CD4-positive, CD25-positive, alpha-beta regulatory T cell (primary cell): ENCODE data around the gene LRWD1. TPM values are rescaled to one million over a fixed set of nuclear protein-coding genes. Genes with fewer than 3 reads are reported as not detected.
"Not testable (repeated sequence)": the region's sequence is repeated elsewhere in the genome, so short reads cannot be mapped to it uniquely, and the experiment has no call there.

Experiments used
- ATAC-seq, 2 donors: fragments of 150-1000 bp; cut with Tn5 transposase; one replicate each; pipeline ENCODE4 v1.10.0; 2021; ENCODE audit warnings: low read depth in 2 of 2, moderate number of reproducible peaks in 2 of 2, moderate library complexity in 1 of 2
- DNase-seq, 3 donors: peaks; one replicate each; pipeline versions ENCODE4 v3.0.0 to v3.0.0-alpha.2; 2012 to 2022; ENCODE audit warnings: mixed read lengths in 1 of 3
- H3K27ac ChIP-seq: one replicate; pipeline ENCODE4 v1.7.0; 2013; ENCODE audit warnings: mild to moderate bottlenecking, low read length; ENCODE audit not compliant: insufficient read depth, poor library complexity, severe bottlenecking
- H3K27me3 ChIP-seq: one replicate; pipeline ENCODE4 v1.7.0; 2013; ENCODE audit warnings: low read length; ENCODE audit not compliant: control insufficient read depth, insufficient read depth
- H3K36me3 ChIP-seq: one replicate; pipeline ENCODE4 v1.7.0; 2013; ENCODE audit warnings: mild to moderate bottlenecking, low read length, moderate library complexity; ENCODE audit not compliant: control insufficient read depth, insufficient read depth
- H3K4me1 ChIP-seq: 2 replicates; pipeline ENCODE4 v1.7.0; 2013; ENCODE audit warnings: mild to moderate bottlenecking, low read length; ENCODE audit not compliant: insufficient read depth, control insufficient read depth, poor library complexity, severe bottlenecking
- H3K4me3 ChIP-seq: one replicate; pipeline ENCODE4 v1.7.0; 2013; ENCODE audit warnings: low read depth, mild to moderate bottlenecking, low read length, moderate library complexity
- H3K9me3 ChIP-seq, 2 experiments: 1 replicate in 1 of 2; 2 replicates in 1 of 2; pipeline ENCODE4 v1.7.0; 2013; ENCODE audit warnings: low read length in 2 of 2, mild to moderate bottlenecking in 1 of 2, moderate library complexity in 1 of 2; ENCODE audit not compliant: control insufficient read depth in 2 of 2
- H3K27ac Mint-ChIP-seq, 3 donors: one replicate each; pipeline ENCODE4 v1.8.0; 2020 to 2022; ENCODE audit warnings: mild to moderate bottlenecking in 3 of 3, mixed read lengths in 3 of 3, moderate library complexity in 2 of 3
- H3K27me3 Mint-ChIP-seq: one replicate; pipeline ENCODE4 v1.8.0; 2022; ENCODE audit warnings: mild to moderate bottlenecking, mixed read lengths
- H3K36me3 Mint-ChIP-seq: one replicate; pipeline ENCODE4 v1.8.0; 2020; ENCODE audit warnings: mixed read lengths
- H3K4me1 Mint-ChIP-seq, 4 donors: one replicate each; pipeline ENCODE4 v1.8.0; 2020 to 2022; ENCODE audit warnings: mixed read lengths in 4 of 4, mild to moderate bottlenecking in 1 of 4
- H3K4me3 Mint-ChIP-seq, 4 donors: one replicate each; pipeline ENCODE4 v1.8.0; 2020 to 2022; ENCODE audit warnings: mild to moderate bottlenecking in 4 of 4, mixed read lengths in 4 of 4, moderate library complexity in 3 of 4
- H3K9me3 Mint-ChIP-seq, 7 donors: one replicate each; pipeline ENCODE4 v1.8.0; 2020 to 2022; ENCODE audit warnings: mixed read lengths in 7 of 7, mild to moderate bottlenecking in 3 of 7, moderate library complexity in 2 of 7
- polyA plus RNA-seq, 4 donors: library from polyadenylated mRNA; unstranded; fragments of 300-500 nt; fragmentation: Illumina TruSeq; gene quantifications; one replicate each; pipeline ENCODE4 v1.2.3, GENCODE V29; 2021
- total RNA-seq: library from RNA; stranded (reverse); gene quantifications from one replicate; pipeline ENCODE4 v1.2.3, GENCODE V29; 2022

LRWD1 gene
- total and polyA plus RNA-seq, 5 donors from 2014 or later = 12.4 to 15.3 (median 13.5) TPM

DNA sequence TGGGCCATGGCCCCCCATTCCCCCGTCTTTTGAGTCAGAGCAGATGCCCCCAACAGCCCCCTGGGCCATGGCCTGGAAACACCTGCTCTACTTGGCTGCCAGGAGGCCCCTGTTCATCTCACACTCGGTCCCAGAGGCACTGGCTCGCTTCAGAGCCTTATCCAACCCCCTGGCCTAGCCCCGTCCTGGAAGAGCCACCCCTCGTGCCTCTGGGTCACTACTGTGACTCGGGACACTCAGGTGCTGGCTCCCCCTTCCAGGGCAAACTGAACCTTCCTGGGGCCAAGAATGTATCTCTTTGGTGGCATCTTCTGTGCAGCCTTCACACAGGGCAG lies 7.0 kb downstream of the LRWD1 start:
- H3K9me3 Mint-ChIP-seq = no peaks in the 10 kb centered on the region
- no peak overlapping the region for H3K4me3 Mint-ChIP-seq
- DNase-seq = no peak
- H3K4me3 ChIP-seq = no peak overlapping the region
- no peaks in the 10 kb centered on the region for H3K36me3 Mint-ChIP-seq
- ATAC-seq = no peak
- H3K4me1 ChIP-seq = no peaks in the 10 kb centered on the region
- H3K36me3 ChIP-seq = peaks cover 17% of the 10 kb centered on the region
- no peak overlapping the region for H3K27ac ChIP-seq
- peaks cover 0 to 6% (median 3%) of the 10 kb centered on the region in 4 donors for H3K4me1 Mint-ChIP-seq
- no peaks in the 10 kb centered on the region for H3K27me3 Mint-ChIP-seq
- no peaks in the 10 kb centered on the region for H3K27me3 ChIP-seq
- peak overlapping the region in 1 of 3 donors; percentile 74 for H3K27ac Mint-ChIP-seq
- no peaks in the 10 kb centered on the region for H3K9me3 ChIP-seq

DNA sequence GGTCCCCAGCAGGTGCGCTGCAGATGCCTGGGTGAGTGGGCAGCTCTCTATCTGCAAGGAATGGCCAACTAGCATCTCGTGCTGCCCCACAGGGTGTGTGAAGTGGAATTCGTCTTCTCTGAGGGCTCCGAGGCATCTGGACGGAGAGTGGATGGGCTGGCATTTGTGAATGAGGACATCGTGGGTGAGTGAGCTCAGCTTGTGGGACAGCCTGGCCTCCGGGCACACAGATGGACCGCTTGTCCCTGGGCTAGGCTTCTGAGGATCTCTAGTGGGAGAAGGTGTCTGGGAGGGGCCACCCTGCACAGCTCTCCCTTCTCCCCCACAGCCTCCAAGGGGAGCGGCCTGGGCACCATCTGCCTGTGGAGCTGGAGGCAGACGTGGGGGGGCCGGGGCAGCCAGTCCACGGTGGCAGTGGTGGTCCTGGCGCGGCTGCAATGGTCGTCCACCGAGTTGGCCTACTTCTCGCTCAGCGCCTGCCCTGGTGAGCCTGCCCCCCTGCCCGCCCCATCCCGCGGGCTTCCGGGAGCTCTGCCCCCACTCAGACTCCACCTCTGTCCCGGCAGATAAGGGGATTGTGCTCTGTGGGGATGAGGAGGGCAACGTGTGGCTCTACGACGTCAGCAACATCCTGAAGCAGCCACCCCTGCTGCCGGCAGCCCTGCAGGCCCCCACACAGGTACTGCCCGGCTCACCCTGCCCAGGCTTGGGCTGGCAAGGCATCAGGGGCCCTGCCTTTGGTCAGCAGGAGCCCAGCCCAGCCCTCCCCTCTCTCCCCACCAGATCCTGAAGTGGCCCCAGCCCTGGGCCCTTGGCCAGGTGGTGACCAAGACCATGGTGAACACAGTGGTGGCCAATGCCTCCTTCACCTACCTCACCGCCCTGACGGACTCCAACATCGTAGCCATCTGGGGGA lies 7.6 kb downstream of the LRWD1 start:
- H3K9me3 ChIP-seq = no peaks in the 10 kb centered on the region
- H3K4me3 ChIP-seq = no peak overlapping the region
- no peak overlapping the region for H3K27ac ChIP-seq
- H3K4me1 Mint-ChIP-seq = peaks cover 0 to 3% (median under 1%) of the 10 kb centered on the region in 4 donors
- H3K27ac Mint-ChIP-seq = no peak overlapping the region
- H3K4me1 ChIP-seq = no peaks in the 10 kb centered on the region
- no peaks in the 10 kb centered on the region for H3K36me3 Mint-ChIP-seq
- peak overlapping the region in 1 of 4 donors; percentile 71 for H3K4me3 Mint-ChIP-seq
- no peaks in the 10 kb centered on the region for H3K27me3 ChIP-seq
- no peak for DNase-seq
- peaks cover 17% of the 10 kb centered on the region for H3K36me3 ChIP-seq
- H3K9me3 Mint-ChIP-seq = no peaks in the 10 kb centered on the region
- no peaks in the 10 kb centered on the region for H3K27me3 Mint-ChIP-seq
- ATAC-seq = no peak

GRCh38 chr7:102473271-102473991 lies 8.6 kb downstream of the LRWD1 start:
- H3K27ac Mint-ChIP-seq = no peak overlapping the region
- no peak for ATAC-seq
- DNase-seq = no peak

DNA sequence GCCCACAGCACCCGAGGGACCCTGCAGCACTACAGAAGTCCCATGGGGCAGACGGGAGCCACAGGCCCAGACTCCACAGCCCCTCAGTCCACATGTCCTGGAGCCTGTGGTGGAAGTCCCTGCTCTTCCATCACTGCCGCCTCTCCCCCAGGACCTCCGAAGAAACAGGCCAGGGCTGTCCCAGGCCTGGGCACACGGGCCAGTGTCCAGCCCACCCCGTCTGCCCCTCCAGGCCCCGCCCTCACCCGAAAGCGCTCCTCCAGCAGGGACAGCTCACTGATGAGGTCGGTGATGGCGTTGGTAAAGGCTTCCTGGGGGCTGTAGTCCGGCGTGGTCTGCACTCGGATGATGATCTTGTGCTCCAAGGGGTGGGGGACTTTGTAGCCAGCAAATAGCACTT lies 9.3 kb downstream of the LRWD1 start:
- not testable (repeated sequence) for H3K9me3 Mint-ChIP-seq, H3K27ac Mint-ChIP-seq, ATAC-seq, DNase-seq, H3K27me3 Mint-ChIP-seq, H3K4me1 ChIP-seq, H3K9me3 ChIP-seq, H3K4me3 ChIP-seq, H3K4me1 Mint-ChIP-seq, H3K27me3 ChIP-seq, H3K4me3 Mint-ChIP-seq, H3K36me3 Mint-ChIP-seq, H3K27ac ChIP-seq
- H3K36me3 ChIP-seq = peaks cover 17% of the 10 kb centered on the region

More at GRCh38 chr7:102473271-102473991, 8.6 kb downstream of the LRWD1 start:
- Histone ChIP-seq H3K36me3 (peaks cover 17% of the 10 kb centered on the region), H3K9me3 (no peaks in the 10 kb centered on the region), H3K4me1 (no peaks in the 10 kb centered on the region), H3K27ac (no peak overlapping the region), H3K27me3 (no peaks in the 10 kb centered on the region), H3K4me3 (no peak overlapping the region)
- Mint-ChIP-seq H3K4me3 (peak overlapping the region in 2 of 4 donors; percentile 71 to 78), H3K9me3 (no peaks in the 10 kb centered on the region), H3K36me3 (no peaks in the 10 kb centered on the region), H3K4me1 (peaks cover 0 to 3% (median under 1%) of the 10 kb centered on the region in 4 donors), H3K27me3 (no peaks in the 10 kb centered on the region)

- not testable (repeated sequence) for H3K27ac Mint-ChIP-seq, H3K4me3 ChIP-seq, H3K27me3 Mint-ChIP-seq, H3K9me3 Mint-ChIP-seq, H3K36me3 Mint-ChIP-seq, H3K27me3 ChIP-seq, H3K27ac ChIP-seq, H3K4me3 Mint-ChIP-seq, H3K4me1 ChIP-seq, H3K4me1 Mint-ChIP-seq, DNase-seq, H3K9me3 ChIP-seq, ATAC-seq
- H3K36me3 ChIP-seq = peaks cover 17% of the 10 kb centered on the region
Observed at GRCh38 chr7:102474736-102475435, 10.1 kb downstream of the LRWD1 start.

DNA sequence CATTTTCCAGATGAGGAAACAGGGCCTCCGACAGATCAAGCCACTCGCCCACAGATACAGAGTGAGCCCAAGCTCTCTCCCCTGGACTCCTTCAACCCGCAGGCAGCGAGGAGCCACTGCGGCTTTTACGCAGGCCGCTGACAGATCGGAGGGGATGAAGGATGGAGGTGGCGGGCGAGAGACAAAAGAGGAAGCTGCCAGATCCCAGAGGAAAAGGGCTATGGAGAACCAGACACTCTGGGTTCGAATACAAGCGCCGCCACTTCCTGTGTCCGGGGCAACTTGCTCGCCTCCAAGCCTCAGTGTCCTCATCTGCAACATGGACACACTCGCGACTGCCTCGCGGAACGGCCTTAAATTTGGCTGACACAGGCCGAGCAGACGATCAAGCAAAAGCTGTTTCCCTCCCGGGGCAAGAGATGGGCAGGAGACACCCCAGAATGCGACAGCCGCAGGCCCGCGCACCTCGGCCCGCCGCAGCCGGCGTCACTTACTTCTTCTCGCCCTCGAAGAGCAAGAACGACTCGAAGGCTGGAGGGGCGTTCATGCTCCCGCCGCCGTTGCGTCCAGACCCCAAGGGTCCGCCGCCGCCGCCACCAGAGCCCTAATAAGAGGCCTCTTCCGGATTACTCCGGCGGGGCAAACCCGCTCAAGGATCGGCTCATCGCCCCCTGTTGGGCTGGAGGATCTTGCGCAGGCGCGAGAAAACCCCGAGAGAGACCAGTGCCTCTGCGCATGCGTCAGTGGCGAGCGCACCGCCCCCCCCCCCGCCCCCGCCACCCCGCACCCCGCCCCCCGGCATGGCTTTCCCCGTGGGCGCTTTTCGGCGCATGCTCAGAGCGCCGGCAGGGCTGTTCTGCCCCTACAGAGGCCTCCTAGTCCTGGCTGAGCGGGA lies 13.8 kb downstream of the LRWD1 start, which contains the start of gene POLR2J:
POLR2J (minus strand) TSS at position 609 of the 895 bp plus-strand sequence; CDS start at position 547, 62 bp downstream.
- Mint-ChIP-seq H3K4me3 (peak within 1 kb of the TSS; percentile 93 to 98 (median 94)), H3K27ac (peak within 1 kb of the TSS; percentile 66 to 86 (median 80))
- not testable (repeated sequence) for H3K9me3 ChIP-seq, H3K27me3 Mint-ChIP-seq, H3K4me3 ChIP-seq, H3K4me1 Mint-ChIP-seq, H3K9me3 Mint-ChIP-seq, H3K36me3 ChIP-seq, H3K36me3 Mint-ChIP-seq, H3K27ac ChIP-seq, H3K27me3 ChIP-seq, H3K4me1 ChIP-seq
- DNase-seq (peak; percentile 82 to 92 (median 88)), ATAC-seq (peak; percentile 87 to 89)

DNA sequence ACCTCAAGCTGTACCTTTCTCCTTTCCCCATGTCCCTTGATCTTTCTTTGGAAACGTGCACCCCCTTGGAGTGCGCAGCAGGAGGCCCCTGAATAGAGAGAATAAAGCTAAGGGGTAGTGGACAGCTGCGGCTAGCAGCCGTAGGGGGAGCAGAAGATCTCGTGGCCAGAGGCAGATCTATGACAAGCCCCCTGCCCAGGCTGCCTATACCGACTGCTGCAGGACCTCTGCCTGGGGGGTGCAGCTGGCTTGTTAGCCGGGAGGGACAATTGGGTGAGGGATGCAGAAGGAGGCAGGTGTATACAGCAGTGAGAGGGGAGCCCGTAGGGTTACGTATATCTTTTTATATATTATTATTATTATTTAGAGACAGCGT lies 14.4 kb downstream of the LRWD1 start:
- H3K27ac ChIP-seq, DNase-seq, H3K27ac Mint-ChIP-seq, H3K4me1 Mint-ChIP-seq, H3K27me3 Mint-ChIP-seq, H3K9me3 Mint-ChIP-seq, H3K27me3 ChIP-seq, H3K4me1 ChIP-seq, H3K36me3 ChIP-seq, H3K36me3 Mint-ChIP-seq, H3K9me3 ChIP-seq, H3K4me3 ChIP-seq: not testable (repeated sequence)
- H3K4me3 Mint-ChIP-seq = peak overlapping the region in 1 of 4 donors; percentile 98
- peak in 1 of 2 donors; percentile 5 for ATAC-seq
